ENCODE data around the gene PITPNM3.

The PITPNM3 gene

DNA sequence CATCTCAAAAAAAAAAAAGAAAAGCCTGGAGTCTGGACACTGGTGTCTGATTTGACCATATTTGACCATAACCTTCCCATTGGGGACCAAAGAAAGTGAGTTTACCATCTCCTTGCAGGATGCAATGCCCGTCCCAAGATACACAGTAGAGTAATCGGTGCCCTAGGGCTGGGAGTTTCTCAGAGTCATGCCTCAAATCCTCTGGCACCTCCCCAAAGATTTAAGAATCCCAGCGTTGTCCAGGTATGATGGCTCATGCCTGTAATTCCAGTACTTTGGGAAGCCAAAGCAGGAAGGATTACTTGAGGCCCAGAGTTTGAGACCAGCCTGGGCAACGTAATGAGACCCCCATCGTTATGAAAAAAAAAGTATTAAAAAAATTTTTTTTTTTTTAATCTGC lies 5.0 kb downstream of the PITPNM3 start:
- DNase-seq: no peak

DNA sequence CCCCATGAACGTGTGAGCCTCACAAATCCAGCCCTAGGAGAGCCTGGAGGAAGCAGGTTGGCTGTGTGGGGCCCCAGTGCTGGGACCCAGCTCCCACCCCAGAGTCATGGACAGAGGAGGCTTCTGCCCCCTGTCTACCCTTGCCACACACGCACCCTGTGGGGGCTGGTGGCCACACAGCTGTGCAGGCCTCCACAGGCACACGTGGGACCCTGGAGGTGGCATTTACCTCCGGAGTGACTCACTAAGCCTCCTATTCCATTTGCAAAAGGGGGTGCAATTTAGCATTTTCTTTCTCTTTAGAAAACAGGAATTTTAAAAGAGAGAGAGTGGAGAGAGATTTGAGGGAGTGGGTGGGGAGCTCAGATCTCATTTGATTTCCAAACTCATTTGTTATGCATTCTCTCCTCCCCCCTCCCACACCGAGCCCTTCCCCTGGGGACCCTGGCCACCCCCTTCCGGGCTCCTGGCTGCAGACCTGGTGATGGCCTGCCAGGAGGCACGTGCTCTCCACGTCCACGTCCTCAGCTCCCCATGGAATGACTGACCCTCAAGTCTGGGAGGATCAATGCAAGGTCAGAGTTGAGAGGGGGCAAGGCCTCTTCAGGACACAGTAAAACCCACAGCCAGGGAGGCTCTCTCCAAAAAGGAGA lies 6.8 kb downstream of the PITPNM3 start:
- no peak for DNase-seq

GRCh38 chr17:6548578-6549330 lies 7.6 kb downstream of the PITPNM3 start:
- DNase-seq: no peak

DNA sequence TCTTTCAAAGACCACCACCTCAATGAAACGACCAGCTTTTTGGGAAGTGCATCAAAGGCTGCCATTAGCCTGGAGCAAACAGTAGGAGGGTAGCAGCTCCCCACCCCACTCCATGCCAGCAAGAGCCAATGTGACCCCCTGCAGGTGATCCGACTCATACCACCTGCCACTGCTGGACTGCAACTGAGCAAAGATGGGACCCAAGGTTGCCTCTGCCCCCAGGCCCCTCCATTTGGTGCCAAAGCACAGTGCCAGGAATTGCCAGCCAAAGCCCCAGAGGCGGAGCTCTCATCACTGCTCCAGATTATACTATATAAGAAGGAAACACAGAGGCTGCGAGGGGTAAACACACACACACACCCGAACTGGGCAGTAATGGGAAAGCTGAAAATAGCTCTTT lies 8.3 kb downstream of the PITPNM3 start:
- DNase-seq: no peak

GRCh38 chr17:6547336-6547735 lies 9.0 kb downstream of the PITPNM3 start:
- DNase-seq: no peak

- no peak for DNase-seq
These were observed 10.2 kb downstream of the PITPNM3 start for GRCh38 chr17:6546069-6546718.

DNA sequence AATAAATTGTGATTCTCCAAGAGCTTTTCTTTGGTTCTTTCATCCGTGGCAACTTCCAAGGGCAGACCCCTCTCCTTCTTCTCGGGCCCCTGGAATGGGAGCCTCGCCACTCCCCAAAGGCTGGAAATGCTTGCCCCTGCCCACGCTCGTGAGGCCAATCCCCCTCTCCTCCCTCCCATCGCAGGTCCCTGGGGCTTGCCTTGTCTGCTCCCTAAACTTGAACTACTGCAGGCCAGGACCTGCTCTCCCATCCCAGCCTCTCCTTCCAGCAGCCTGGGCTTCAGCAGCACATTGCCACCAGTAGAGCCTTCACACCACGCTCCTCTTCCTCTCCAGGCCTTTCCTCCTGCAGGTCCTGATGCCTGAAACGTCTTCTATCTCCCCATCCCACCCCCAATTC lies 11.1 kb downstream of the PITPNM3 start:
- no peak for DNase-seq

DNA sequence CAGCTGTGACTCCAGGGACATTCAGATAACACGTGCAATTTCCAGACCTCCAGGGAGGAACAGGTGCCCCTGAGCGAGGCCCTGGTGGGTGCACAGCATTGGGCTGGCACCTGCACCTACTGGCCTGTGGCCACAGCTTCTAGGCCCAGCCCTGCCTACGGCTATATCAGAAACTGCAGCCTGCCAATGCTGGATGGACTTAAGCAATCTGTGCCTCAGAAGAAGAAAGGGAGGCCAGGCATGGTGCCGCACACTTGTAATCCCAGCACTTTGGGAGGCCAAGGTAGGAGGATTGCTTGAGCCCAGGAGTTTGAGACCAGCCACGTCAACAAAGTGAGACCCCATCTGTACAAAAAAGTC lies 12.4 kb downstream of the PITPNM3 start:
- DNase-seq: no peak

DNA sequence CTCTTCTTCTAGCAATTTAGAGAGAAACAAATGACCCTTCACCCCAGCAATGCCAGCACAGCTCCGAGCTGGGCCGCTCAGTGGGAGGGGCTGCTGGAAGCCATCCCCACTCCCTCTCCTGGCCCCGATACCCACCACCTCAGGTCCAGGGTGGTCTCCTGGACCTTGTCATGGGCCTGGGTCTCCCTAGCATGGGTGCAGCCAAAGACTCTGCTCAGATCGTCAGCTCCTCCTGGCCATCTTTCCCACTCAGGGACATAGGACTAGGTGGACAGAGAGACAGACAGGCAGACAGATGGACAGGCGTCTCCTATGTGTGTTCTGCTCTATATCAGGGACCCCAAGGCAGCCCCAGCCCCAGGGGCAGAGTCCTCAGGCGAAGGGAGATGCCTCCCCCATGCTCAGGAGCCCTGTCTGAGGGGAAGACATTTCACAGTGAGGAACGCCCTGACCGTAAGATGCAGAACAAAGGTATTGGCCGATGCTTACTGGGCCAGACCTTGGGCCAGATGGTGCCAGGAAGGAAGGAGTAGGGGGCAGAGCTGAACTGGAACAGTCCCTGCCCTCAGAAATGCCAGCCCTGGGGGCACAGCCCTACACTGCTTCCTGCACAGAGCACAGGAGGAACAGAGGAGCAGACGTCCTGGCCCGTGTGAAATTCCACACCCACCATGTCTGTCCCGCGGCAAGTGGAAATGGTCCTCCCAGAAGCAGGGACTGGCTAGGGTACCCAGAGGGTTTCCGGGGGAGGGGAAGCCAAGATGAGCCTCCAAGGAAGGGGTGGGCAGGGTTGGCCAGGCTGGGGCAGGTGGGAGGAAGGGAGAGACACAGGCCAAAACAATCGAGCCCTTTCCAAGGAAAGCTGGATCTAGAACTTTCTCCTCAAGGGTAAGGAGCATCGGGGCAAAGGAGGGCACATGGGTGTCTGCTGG lies 13.0 kb downstream of the PITPNM3 start:
- no peak for DNase-seq

- no peak for DNase-seq
These were observed 13.8 kb downstream of the PITPNM3 start for GRCh38 chr17:6542577-6542976.

DNA sequence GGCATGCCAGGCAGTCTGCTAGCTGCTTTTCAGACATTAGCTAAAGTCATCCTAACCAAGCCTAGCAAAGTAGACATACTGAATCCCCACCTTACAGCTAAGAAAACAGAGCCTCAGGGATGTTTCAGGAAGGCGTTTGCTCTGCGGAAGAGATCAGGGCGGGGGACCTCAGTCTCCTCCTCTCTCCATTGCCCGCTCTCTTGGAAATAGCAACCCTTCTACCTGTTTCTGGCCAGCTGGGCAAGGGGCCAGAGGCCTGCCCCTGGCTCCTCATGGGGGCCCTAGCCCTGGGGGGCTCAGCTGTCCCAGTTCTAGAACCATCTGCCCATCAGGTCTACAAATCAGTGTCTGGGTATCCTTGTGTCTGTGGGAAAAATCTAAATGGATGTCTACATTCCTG lies 14.5 kb downstream of the PITPNM3 start:
- DNase-seq: no peak

DNA sequence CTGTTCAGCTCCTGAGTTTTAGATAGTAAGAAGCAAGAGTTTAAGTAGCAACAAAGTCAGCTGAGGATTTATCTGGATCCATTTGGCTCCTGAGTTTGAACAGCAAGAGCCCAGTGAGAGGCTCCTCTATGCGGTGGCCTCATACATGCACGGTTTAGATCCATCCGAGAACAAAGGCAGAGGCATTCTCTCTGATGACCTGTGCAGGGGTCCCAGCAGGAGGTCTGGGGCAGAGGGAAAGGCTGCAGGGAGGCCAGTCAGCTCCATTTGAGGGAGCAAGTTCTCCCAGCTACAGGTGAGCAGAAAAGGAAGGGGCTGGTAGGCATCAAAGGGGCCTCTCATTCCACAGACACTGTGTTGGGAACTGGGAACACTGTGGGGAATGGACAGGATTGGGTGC lies 16.5 kb downstream of the PITPNM3 start:
- no peak for DNase-seq

GRCh38 chr17:6536566-6537065 lies 19.7 kb downstream of the PITPNM3 start:
- DNase-seq: no peak

GRCh38 chr17:6536053-6536452 lies 20.3 kb downstream of the PITPNM3 start:
- no peak for DNase-seq

DNA sequence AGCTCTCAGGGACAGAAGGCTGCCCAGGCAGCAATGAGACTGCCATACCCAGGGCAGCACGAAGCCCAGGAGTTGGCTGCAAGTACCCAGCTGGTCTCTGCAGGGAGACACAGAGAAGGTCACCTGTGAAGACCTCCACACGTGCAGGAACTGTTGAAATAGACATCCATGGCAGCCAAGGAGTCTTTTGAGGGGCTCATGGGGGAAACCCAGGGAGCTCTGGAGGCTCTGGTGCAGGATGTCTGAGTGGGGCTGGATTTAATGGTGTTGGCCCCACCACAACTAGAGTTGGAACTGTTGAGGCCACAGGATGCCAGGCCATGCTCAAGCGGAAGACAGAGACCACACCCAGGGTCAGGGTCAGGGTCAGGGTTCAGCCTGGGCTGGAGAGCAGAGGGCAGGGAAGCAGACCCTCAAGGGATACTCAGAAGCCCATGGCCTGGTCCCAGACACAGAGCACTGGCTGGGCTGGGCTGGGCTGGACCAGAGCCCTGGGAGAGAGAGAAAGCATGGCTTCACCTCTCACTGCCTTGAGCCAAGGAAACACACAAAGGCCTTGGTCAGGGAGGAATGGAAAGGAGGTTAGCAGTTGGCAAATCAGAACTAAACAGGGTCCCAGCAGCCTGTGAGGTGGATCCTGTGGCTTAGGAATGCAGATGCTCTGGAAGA lies 21.4 kb downstream of the PITPNM3 start:
- DNase-seq: no peak

- no peak for DNase-seq
These were observed 23.9 kb downstream of the PITPNM3 start for GRCh38 chr17:6532441-6532885.

- no peak for DNase-seq
These were observed 24.8 kb downstream of the PITPNM3 start for GRCh38 chr17:6531575-6531974.

GRCh38 chr17:6530324-6530920 lies 25.9 kb downstream of the PITPNM3 start:
- DNase-seq: no peak

DNA sequence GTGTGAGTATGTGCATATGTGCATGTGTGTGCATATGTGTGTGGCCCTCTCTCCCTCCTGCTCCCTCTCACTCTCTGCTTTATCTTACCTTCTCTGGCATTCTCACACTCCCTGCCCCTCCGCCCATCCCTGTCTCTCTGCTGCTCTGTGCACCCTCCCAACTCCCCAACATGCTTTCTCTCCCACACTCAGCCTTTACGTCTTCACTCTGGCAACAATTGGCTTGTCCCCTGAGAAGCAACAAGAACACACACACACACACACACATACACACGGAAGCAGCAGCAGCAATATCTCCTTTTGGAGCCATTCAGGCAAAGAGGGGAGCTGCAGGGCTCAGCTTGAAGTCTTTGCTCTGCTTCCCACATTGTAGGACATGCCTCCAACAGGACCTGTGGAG lies 27.8 kb downstream of the PITPNM3 start:
- DNase-seq: no peak

DNA sequence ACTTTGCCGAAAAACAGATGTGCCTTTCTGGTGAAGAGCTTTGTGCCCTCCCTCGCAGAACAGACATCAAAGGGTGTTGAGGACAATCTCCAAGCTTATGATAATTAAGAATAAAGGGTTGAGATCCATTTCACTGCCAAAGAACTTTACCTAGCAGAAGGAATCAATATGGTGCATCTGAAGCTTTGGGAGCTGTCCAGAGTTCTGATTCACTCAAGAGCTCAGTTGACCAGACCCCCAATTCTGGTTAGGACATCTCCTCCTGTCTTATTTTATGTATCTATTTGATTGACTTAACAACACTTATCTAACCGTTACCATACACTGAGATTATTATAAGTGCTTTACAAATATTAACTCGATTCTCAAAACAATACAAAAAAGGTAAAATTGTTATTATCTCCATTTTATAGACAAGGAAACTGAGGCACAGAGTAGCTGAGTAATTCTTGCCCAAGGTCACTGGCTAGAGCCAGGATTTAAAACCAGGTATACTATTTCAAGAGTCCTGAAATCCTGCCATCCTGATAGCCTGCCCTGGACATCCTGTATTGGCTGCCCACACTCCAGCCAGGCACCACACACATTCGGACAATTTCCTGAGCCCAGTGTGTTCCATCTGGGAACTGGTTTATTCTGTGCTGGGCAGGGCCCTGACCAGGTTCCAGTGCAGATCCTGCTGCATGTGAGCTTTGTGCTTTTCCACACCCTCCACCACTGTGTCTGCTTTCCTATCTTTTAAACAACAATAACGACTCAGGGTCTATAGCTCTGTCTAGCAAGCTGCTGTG lies 29.8 kb downstream of the PITPNM3 start:
- DNase-seq: no peak

- DNase-seq: no peak
These were observed 30.6 kb downstream of the PITPNM3 start for GRCh38 chr17:6525731-6526130.

Measured in suppressor macrophage treated with lipopolysaccharide for 4 hours (primary cell).